ENCODE data around the gene CACNB4.

Gene CACNB4

DNA sequence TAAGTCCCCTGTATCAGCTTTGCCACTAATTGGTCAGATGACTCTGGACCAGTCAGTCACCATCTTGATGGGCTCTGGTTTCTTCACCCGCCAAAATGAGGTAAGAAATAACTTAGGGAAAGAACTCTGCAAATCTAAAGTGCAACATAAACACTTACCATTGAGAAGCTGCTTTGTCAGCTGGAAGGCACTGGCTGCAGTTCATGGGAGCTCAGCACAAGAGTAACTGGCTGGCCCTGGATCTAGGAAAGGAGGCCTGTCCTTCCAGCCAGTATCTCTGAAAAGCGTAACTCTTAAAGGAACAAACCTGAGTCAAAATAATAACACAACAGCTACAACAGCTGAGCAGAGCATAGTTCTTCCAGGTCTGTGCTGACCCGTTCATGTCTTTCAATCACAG is 123.9 kb downstream of the CACNB4 start:
- no peak overlapping the region for H3K4me3 ChIP-seq (ENCODE audit: low read depth, low read length)
- TF ChIP-seq, protein P1, sequence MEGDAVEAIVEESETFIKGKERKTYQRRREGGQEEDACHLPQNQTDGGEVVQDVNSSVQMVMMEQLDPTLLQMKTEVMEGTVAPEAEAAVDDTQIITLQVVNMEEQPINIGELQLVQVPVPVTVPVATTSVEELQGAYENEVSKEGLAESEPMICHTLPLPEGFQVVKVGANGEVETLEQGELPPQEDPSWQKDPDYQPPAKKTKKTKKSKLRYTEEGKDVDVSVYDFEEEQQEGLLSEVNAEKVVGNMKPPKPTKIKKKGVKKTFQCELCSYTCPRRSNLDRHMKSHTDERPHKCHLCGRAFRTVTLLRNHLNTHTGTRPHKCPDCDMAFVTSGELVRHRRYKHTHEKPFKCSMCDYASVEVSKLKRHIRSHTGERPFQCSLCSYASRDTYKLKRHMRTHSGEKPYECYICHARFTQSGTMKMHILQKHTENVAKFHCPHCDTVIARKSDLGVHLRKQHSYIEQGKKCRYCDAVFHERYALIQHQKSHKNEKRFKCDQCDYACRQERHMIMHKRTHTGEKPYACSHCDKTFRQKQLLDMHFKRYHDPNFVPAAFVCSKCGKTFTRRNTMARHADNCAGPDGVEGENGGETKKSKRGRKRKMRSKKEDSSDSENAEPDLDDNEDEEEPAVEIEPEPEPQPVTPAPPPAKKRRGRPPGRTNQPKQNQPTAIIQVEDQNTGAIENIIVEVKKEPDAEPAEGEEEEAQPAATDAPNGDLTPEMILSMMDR (IDR thresholded peaks at IDR 0.05; ENCODE audit: low read depth, low read length): no peak

- TF ChIP-seq, protein P1 (IDR thresholded peaks at IDR 0.05; ENCODE audit: low read depth, low read length): no peak
- H3K4me3 ChIP-seq (ENCODE audit: low read depth, low read length): no peak overlapping the region
Measured at GRCh38 chr2:151973901-151974199, 125.0 kb downstream of the CACNB4 start.

DNA sequence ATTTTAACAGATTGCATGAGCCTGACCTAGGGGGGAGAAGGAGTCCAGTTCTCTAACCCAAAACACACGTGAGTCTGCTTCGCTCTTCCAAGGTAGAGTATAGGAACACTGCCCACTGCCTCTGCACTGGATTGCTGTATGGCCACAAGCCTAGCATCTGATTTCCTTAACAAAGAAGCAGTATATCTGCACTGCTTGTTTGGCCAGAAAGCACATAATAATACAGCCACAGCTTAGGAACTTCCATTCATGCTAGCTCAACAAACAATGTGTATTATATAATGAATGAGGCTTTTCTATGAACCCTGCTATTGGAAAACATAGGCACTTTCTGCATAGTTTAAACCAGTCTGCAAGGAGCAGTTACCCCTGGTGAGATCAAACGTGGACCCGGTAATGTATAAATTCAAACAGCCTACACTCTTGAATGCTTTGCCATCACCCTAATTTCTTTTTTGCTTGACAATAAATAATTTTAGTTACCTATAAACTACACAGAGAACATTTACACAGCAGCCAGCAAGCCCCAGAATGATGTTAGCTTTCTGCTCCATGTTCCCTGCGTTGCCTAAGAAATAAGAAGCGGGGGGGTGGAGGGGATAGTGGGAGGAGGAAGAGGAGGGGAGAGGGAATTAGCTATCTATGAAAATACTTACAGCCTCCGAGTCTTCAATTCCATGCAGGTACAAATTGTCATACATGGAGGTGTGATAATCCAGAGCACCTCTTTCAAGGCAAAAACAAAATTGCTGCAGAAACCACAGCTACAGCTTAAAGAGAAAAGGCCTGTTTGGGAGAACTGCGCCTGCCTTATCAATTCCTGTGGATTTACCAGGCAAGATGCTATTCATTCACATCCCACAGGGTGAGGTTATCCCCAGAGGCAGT is 125.6 kb downstream of the CACNB4 start:
- TF ChIP-seq, protein P1 (IDR thresholded peaks at IDR 0.05; ENCODE audit: low read depth, low read length): no peak
- no peak overlapping the region for H3K4me3 ChIP-seq (ENCODE audit: low read depth, low read length)

- no peak overlapping the region for H3K4me3 ChIP-seq (ENCODE audit: low read depth, low read length)
- TF ChIP-seq, protein P1 (IDR thresholded peaks at IDR 0.05; ENCODE audit: low read depth, low read length): no peak
Measured at GRCh38 chr2:151972241-151973012, 126.4 kb downstream of the CACNB4 start.

DNA sequence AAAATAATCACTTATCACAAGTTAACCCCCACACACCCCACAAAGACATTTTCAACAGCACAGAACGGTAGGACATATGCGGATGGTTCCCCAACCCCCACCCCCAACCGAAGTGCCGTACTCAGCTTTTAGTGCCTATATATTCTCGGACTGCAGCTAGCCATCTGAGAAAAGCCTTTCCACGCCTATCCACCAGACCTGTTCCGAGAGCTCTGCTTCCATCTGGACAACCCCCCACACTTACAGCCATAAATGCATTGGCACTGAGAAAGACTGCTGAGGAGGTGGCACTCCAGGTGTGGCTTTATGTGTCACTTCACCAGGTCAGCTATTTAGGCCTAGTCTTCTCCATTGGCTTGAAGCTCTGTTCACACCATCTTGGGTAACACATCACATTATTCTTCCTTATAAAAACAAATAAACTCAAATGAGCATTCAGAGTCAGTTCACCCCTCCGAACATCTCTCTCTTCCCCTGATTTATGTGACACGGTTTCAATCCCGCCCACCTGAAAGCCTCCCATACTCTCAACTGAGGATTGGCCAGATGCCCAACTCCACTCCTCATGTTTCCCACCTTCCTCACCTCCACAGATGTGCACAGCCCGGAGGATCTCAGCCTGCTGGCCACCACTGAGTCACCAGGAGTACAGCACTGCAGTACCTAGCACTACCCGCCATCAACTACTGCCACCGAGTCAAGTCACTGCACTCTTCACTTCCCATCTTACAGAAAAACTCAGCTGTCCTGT is 127.4 kb downstream of the CACNB4 start:
- TF ChIP-seq, protein P1 (IDR thresholded peaks at IDR 0.05; ENCODE audit: low read depth, low read length): no peak
- H3K4me3 ChIP-seq (ENCODE audit: low read depth, low read length): no peak overlapping the region

- TF ChIP-seq, protein P1 (IDR thresholded peaks at IDR 0.05; ENCODE audit: low read depth, low read length): no peak
- H3K4me3 ChIP-seq (ENCODE audit: low read depth, low read length): no peak overlapping the region
Measured at GRCh38 chr2:151968770-151969470, 129.9 kb downstream of the CACNB4 start.
